Mesenchymal stem cell (in vitro differentiated cells and primary cell): ENCODE measurements around the gene ZNF599. TPM values are rescaled to one million over a fixed set of nuclear protein-coding genes. Genes with fewer than 3 reads are reported as not detected.

Experiments used
- DNase-seq: peaks from one replicate; pipeline ENCODE4 v3.0.0-alpha.2; 2013
- H2AFZ ChIP-seq: one replicate; pipeline ENCODE4 v1.6.1; 2013; ENCODE audit warnings: low read depth, mild to moderate bottlenecking, control low read depth, inconsistent platforms, low read length, moderate library complexity
- H2AK5ac ChIP-seq: 2 replicates; pipeline ENCODE4 v1.6.1; 2013; ENCODE audit warnings: low read length, moderate library complexity, mild to moderate bottlenecking, inconsistent platforms; ENCODE audit not compliant: severe bottlenecking
- H2BK120ac ChIP-seq: one replicate; pipeline ENCODE4 v1.6.1; 2013; ENCODE audit warnings: low read depth, mild to moderate bottlenecking, inconsistent platforms, low read length, moderate library complexity
- H2BK12ac ChIP-seq, 2 experiments: one replicate each; pipeline ENCODE4 v1.6.1; 2013; ENCODE audit warnings: inconsistent platforms in 2 of 2, low read length in 2 of 2, mild to moderate bottlenecking in 2 of 2, moderate library complexity in 2 of 2, control low read depth in 1 of 2
- H2BK15ac ChIP-seq: one replicate; pipeline ENCODE4 v1.6.1; 2013; ENCODE audit warnings: mild to moderate bottlenecking, low read depth, inconsistent platforms; ENCODE audit not compliant: poor library complexity, severe bottlenecking
- H2BK5ac ChIP-seq: 2 replicates; pipeline ENCODE4 v1.6.1; 2013; ENCODE audit warnings: low read depth, mild to moderate bottlenecking, low read length, control low read depth, inconsistent platforms; ENCODE audit not compliant: poor library complexity, severe bottlenecking
- H3K14ac ChIP-seq, 2 experiments: one replicate each; pipeline ENCODE4 v1.6.1; 2013; ENCODE audit warnings: inconsistent platforms in 2 of 2, low read length in 2 of 2, control low read depth in 1 of 2, mild to moderate bottlenecking in 1 of 2, moderate library complexity in 1 of 2
- H3K18ac ChIP-seq, 2 experiments: one replicate each; pipeline ENCODE4 v1.6.1; 2013; ENCODE audit warnings: inconsistent platforms in 2 of 2, low read length in 2 of 2, control low read depth in 1 of 2, low read depth in 1 of 2, mild to moderate bottlenecking in 1 of 2
- H3K23ac ChIP-seq, 2 experiments: one replicate each; pipeline ENCODE4 v1.6.1; 2013; ENCODE audit warnings: inconsistent platforms in 2 of 2, low read length in 2 of 2, mild to moderate bottlenecking in 2 of 2, moderate library complexity in 2 of 2, control low read depth in 1 of 2
- H3K27ac ChIP-seq: 2 replicates; pipeline ENCODE4 v1.5.1; 2013; ENCODE audit warnings: mild to moderate bottlenecking, moderate library complexity, low read length, control low read depth, inconsistent platforms; ENCODE audit not compliant: poor library complexity, severe bottlenecking
- H3K27me3 ChIP-seq, 2 experiments: 2 replicates each; pipeline versions ENCODE4 v1.6.1 to v1.7.0; 2013; ENCODE audit warnings: low read length in 2 of 2, mild to moderate bottlenecking in 2 of 2, moderate library complexity in 2 of 2, control low read depth in 1 of 2, inconsistent platforms in 1 of 2; ENCODE audit not compliant: control insufficient read depth in 1 of 2, insufficient read depth in 1 of 2
- H3K36me3 ChIP-seq, 2 experiments: 2 replicates each; pipeline versions ENCODE4 v1.6.1 to v1.7.0; 2013; ENCODE audit warnings: low read length in 2 of 2, control low read depth in 1 of 2, inconsistent platforms in 1 of 2, low read depth in 1 of 2, mild to moderate bottlenecking in 1 of 2; ENCODE audit not compliant: insufficient read depth in 2 of 2, control insufficient read depth in 1 of 2
- H3K4ac ChIP-seq, 2 experiments: one replicate each; pipeline ENCODE4 v1.6.1; 2013; ENCODE audit warnings: inconsistent platforms in 2 of 2, low read length in 2 of 2, mild to moderate bottlenecking in 2 of 2, moderate library complexity in 2 of 2, control low read depth in 1 of 2, low read depth in 1 of 2
- H3K4me1 ChIP-seq: 2 replicates; pipeline ENCODE4 v1.6.1; 2013; ENCODE audit warnings: low read depth, low read length, control low read depth; ENCODE audit not compliant: control insufficient read depth, insufficient read depth
- H3K4me2 ChIP-seq: 2 replicates; pipeline ENCODE4 v1.6.1; 2013; ENCODE audit warnings: low read length, mild to moderate bottlenecking, inconsistent platforms; ENCODE audit not compliant: poor library complexity, severe bottlenecking
- H3K4me3 ChIP-seq, 2 experiments: 2 replicates each; pipeline versions ENCODE4 v1.5.1 to v1.7.0; 2013; ENCODE audit warnings: low read length in 2 of 2, mild to moderate bottlenecking in 2 of 2, control low read depth in 1 of 2, low read depth in 1 of 2; ENCODE audit not compliant: insufficient read depth in 1 of 2
- H3K79me1 ChIP-seq: replicated peaks from 2 replicates; pipeline ENCODE4 v1.6.1; 2013; ENCODE audit warnings: mild to moderate bottlenecking, control low read depth, low read length, inconsistent platforms; ENCODE audit not compliant: poor library complexity, severe bottlenecking
- H3K9ac ChIP-seq: 2 replicates; pipeline ENCODE4 v1.7.0; 2013; ENCODE audit warnings: mild to moderate bottlenecking, low read length, moderate library complexity
- H3K9me3 ChIP-seq: 2 replicates; pipeline ENCODE4 v1.7.0; 2013; ENCODE audit warnings: mild to moderate bottlenecking, low read length; ENCODE audit not compliant: control insufficient read depth
- H4K8ac ChIP-seq: one replicate; pipeline ENCODE4 v1.6.1; 2013; ENCODE audit warnings: inconsistent platforms, mild to moderate bottlenecking, low read length, moderate library complexity
- H4K91ac ChIP-seq: one replicate; pipeline ENCODE4 v1.6.1; 2013; ENCODE audit warnings: mild to moderate bottlenecking, low read length, inconsistent platforms
- WGBS: methylation state at CpG from one replicate; pipeline ENCODE4 v1.1.7; 2013; ENCODE audit warnings: mixed read lengths; 5-methylcytosine and 5-hydroxymethylcytosine counted together
- polyA plus RNA-seq, 2 experiments: library from polyadenylated mRNA; stranded (reverse); fragments of 200-250 nt; gene quantifications; one replicate each; pipeline ENCODE4 v1.2.3, GENCODE V29; 2013

Gene ZNF599
- polyA plus RNA-seq (2013, experiment 1 of 2), result 4.4 TPM
- 4.5 TPM for polyA plus RNA-seq (2013, experiment 2 of 2)

DNA sequence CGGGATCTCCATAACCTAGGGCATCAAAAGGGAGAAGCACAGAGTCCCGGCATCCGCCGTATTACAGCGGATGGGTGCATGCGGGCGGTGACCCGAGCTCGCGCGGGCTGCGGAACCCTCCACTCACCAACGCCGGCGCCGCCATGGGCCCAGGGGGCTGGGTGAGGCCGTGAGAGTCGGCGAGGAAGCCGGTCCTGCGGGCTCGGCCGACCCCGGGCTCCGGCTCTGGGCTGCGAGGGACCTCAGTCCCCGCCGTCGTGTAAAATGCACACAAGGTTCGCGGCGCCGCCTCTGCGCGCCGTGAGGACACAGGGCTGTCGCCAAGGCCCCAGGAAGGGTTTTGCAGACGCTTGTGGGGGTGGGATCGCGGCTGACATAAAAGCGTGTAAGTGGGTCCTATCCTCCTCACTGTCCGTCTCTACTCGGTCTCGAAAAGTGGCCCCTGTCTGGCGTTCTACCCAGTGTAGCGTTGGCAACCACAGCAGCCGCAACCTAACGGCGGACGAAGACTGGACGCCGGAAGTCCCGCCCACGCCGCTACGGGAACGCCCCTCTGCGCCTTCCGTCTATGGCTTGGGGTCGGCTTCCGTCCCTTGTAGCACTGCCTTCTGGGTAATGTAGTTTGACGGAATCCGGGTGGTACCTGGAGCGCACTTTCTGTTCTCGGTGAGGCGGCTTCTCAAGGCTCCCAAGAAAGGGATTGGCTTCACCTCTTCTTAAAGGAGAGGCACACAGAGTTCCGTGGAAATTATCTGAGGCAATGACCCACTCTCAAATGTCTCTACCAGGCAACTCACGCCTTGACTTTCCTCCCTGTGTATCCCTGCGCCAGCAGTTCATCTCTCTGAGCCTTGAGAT is at the start of gene ZNF599:
TSS of gene ZNF599 (minus strand) at position 519 of the 858 bp plus-strand sequence. CDS start at position 145, 374 bp downstream.
- Histone ChIP-seq H3K18ac (peak within 1 kb of the TSS; percentile 81 to 85), H3K4me3 (peak within 1 kb of the TSS; percentile 90), H3K4me2 (peak within 1 kb of the TSS; percentile 91), H4K91ac (no peak within 1 kb of the TSS), H3K9me3 (peaks cover 27% of the 10 kb centered on the region), H3K27ac (peak within 1 kb of the TSS; percentile 55), H2BK5ac (no peak within 1 kb of the TSS), H2AFZ (peak within 1 kb of the TSS; percentile 91), H2AK5ac (no peak within 1 kb of the TSS), H3K4ac (peak within 1 kb of the TSS in 1 of 2 experiments; percentile 92), H4K8ac (peak within 1 kb of the TSS; percentile 59), H2BK120ac (no peak within 1 kb of the TSS), H3K9ac (peak within 1 kb of the TSS; percentile 95), H3K4me1 (peaks cover 6% of the 10 kb centered on the region), H3K79me1 (peaks cover 25% of the 10 kb centered on the region), H3K14ac (peak within 1 kb of the TSS in 1 of 2 experiments; percentile 92), H3K27me3 (no peaks in the 10 kb centered on the region), H3K23ac (no peak within 1 kb of the TSS), H2BK12ac (no peak within 1 kb of the TSS), H3K36me3 (peaks cover 26 to 29% of the 10 kb centered on the region in 2 experiments), H2BK15ac (no peak within 1 kb of the TSS)
- peak; percentile 89 for DNase-seq
- WGBS, result under 1% methylated on average over 55 of the region's 69 CpGs

DNA sequence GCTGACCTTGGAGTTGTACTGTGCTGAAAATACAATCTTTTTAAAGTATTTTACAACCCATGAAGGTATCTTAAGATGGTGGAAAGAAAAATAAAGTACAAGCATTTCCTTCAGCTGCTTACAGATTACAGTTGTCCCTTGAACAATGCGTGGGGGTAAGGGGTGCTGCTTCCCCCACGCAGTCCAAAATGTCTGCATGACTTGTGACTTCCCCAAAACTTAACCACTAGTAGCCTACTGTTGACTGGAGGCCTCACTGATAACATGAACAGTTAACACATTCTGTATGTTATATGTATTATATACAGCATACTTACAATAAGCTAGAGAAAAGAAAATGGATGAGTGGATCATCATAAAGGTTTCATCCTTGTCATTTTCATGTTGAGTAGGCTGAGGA is 45.3 kb upstream of the ZNF599 start:
- no peak overlapping the region for H2BK5ac ChIP-seq
- no peak overlapping the region for H3K18ac ChIP-seq
- no peak overlapping the region for H2BK12ac ChIP-seq
- DNase-seq, result no peak
- no peak overlapping the region for H2BK15ac ChIP-seq
- H2AFZ ChIP-seq, result no peak overlapping the region
- no peak overlapping the region for H3K14ac ChIP-seq
- no peak overlapping the region for H2AK5ac ChIP-seq
- H3K9ac ChIP-seq, result no peak overlapping the region
- H2BK120ac ChIP-seq, result no peak overlapping the region
- H3K9me3 ChIP-seq, result peaks cover 3% of the 10 kb centered on the region
- no peak overlapping the region for H3K4me2 ChIP-seq
- H3K27ac ChIP-seq, result no peak overlapping the region
- H4K8ac ChIP-seq, result no peak overlapping the region
- H3K27me3 ChIP-seq, result no peaks in the 10 kb centered on the region
- H4K91ac ChIP-seq, result no peak overlapping the region
- no peaks in the 10 kb centered on the region for H3K79me1 ChIP-seq
- H3K4me3 ChIP-seq, result no peak overlapping the region
- WGBS, result 42% methylated on average over 2 of the region's 2 CpGs
- H3K4me1 ChIP-seq, result no peaks in the 10 kb centered on the region
- no peak overlapping the region for H3K23ac ChIP-seq
- H3K36me3 ChIP-seq, result no peaks in the 10 kb centered on the region
- no peak overlapping the region for H3K4ac ChIP-seq

GRCh38 chr19:34816708-34817107 is 43.7 kb upstream of the ZNF599 start:
- H3K4me3 ChIP-seq, result no peak overlapping the region
- H3K4me2 ChIP-seq, result no peak overlapping the region
- no peak overlapping the region for H4K91ac ChIP-seq
- no peaks in the 10 kb centered on the region for H3K79me1 ChIP-seq
- H3K27ac ChIP-seq, result no peak overlapping the region
- no peaks in the 10 kb centered on the region for H3K27me3 ChIP-seq
- 95% methylated on average over 2 of the region's 2 CpGs for WGBS
- no peak overlapping the region for H2BK120ac ChIP-seq
- no peak overlapping the region for H4K8ac ChIP-seq
- no peak overlapping the region for H2BK12ac ChIP-seq
- H2AFZ ChIP-seq, result no peak overlapping the region
- peaks cover 3% of the 10 kb centered on the region for H3K9me3 ChIP-seq
- H2BK5ac ChIP-seq, result no peak overlapping the region
- no peaks in the 10 kb centered on the region for H3K4me1 ChIP-seq
- H3K36me3 ChIP-seq, result no peaks in the 10 kb centered on the region
- no peak overlapping the region for H2BK15ac ChIP-seq
- H3K23ac ChIP-seq, result no peak overlapping the region
- no peak overlapping the region for H2AK5ac ChIP-seq
- no peak overlapping the region for H3K18ac ChIP-seq
- no peak overlapping the region for H3K9ac ChIP-seq
- no peak overlapping the region for H3K4ac ChIP-seq
- no peak overlapping the region for H3K14ac ChIP-seq
- DNase-seq, result no peak

DNA sequence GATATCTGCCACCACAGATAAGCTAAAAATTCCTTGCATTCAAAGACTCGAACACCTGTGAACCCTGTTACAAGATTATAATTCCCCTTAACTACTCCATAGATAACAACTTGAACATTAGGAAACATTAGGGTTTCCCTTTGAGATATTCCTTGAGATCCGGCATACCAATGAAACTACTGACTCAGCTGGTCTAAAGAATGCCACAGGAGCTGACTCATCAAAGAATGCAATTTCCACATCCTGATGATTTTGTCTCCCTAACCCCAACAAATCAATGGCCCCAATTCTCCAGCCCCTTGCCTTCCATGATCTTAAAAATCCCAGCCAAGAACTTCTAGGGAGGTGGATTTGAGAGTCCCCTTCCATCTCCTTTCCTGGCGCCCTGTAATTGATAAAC is 35.6 kb upstream of the ZNF599 start:
- Histone ChIP-seq H2AFZ (no peak overlapping the region), H3K9ac (no peak overlapping the region), H3K14ac (no peak overlapping the region), H3K79me1 (no peaks in the 10 kb centered on the region), H3K23ac (no peak overlapping the region), H3K4me1 (no peaks in the 10 kb centered on the region), H3K18ac (no peak overlapping the region), H3K4ac (no peak overlapping the region), H2BK5ac (no peak overlapping the region), H2BK120ac (no peak overlapping the region), H2BK12ac (no peak overlapping the region), H3K27me3 (no peaks in the 10 kb centered on the region), H2BK15ac (no peak overlapping the region), H3K4me2 (no peak overlapping the region), H2AK5ac (no peak overlapping the region), H4K8ac (no peak overlapping the region), H3K9me3 (no peaks in the 10 kb centered on the region), H3K4me3 (no peak overlapping the region), H3K36me3 (no peaks in the 10 kb centered on the region), H3K27ac (no peak overlapping the region), H4K91ac (no peak overlapping the region)
- DNase-seq, result peak; percentile 14
- 60% methylated on average over 3 of the region's 3 CpGs for WGBS
